GM18861 (cell line): ENCODE measurements around the gene SNX7.

Source experiments
- ATAC-seq: cut with Tn5 transposase; IDR thresholded peaks from one replicate; pipeline ENCODE4 v1.9.1; 2021; ENCODE audit not compliant: unreplicated experiment

Gene SNX7, protein sequence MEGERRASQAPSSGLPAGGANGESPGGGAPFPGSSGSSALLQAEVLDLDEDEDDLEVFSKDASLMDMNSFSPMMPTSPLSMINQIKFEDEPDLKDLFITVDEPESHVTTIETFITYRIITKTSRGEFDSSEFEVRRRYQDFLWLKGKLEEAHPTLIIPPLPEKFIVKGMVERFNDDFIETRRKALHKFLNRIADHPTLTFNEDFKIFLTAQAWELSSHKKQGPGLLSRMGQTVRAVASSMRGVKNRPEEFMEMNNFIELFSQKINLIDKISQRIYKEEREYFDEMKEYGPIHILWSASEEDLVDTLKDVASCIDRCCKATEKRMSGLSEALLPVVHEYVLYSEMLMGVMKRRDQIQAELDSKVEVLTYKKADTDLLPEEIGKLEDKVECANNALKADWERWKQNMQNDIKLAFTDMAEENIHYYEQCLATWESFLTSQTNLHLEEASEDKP

DNA sequence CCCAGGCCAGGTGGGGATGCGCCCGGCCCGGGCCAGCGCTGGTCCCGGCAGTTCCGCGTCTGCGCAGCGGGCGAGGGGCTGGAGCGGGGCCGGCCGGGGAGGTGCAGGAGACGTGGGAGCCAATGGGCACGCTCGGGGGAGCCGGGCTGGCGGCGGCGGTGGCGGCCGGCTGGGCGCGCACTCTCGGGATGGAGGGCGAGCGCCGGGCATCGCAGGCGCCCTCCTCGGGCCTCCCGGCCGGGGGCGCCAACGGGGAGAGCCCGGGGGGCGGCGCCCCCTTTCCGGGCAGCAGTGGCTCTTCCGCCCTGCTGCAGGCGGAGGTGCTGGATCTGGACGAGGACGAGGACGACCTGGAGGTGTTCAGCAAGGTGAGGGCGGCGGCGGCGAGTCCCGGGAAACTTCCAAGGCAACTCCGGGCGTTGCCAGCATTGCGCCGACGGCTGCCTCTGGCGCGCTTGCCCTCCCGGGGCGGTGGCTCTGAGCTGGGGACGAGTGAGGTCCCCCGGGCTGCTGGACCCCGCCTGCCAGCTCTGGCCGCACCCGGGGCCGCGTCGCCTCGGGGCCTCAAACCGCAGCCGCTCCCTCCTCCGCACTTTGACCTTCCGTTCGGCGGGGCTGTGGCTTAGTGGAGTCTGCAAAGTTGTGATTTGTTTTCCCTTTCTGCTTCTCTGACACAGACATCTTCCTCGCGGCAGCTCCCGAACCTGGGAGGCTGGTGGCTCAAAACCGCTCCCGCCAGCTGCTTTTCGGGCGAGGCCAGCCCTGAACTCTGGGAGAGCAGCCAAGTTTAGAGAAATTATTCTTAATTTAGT is at the start of gene SNX7:
TSS of gene SNX7 (plus strand) at position 178 of the 812 bp plus-strand sequence. CDS start at position 189, 11 bp downstream.
- peak; percentile 41 for ATAC-seq

DNA sequence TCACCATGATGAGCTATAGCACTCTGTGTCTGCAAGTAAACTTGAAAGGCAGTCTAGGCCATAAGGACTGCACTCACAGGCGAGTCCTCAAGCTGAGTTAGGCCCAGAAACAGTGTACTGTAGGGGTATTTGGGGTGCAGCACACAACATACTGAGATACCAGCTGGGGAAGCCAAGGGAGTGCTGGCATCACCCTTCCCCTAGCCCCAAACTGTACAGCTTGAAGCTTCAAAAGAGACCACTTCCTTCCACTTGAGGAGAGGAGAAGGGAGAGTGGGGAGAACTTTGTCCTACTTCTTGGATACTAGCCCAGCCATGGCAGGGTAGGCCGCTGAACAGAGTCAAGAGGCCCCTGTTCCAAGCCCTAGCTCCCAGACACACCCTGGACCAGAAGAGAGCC is 24.2 kb upstream of the SNX7 start:
- no peak for ATAC-seq

DNA sequence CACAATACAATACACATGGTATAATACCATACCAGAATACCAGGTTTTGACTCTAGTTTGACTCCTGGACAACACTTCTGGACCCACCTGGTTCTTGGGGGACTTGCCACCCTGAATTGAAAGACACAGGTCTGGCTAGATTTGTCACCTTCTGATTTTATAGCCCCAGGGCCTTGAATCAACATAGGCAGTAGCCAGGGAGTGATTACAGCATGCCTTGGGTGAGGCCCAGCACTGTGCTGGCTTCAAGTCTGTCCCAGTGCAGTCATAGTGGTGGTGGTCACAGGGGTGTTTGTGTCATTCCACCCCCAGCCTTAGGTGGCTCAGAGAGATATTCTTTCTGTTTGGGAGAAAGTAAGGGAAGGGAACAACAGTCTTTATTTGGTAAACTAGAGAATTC is 23.3 kb upstream of the SNX7 start:
- ATAC-seq: no peak

DNA sequence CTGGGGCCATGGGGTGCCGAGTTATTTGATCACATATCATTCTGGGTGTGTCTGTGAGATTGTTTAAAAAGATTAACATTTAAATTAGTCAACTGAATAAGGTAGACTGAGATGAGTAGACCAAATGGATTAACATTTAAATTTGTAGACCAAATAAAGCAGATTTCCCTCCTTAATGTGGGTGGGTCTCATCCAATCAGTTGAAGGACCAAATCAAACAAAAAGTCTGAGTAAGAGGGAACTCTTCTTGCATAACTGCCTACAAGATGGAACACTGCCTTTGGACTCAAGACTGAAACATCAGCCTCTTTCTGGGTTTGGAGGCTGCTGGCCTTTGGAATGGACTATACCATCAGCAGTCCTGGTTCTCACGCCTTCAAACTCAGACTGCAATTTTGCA is 17.0 kb upstream of the SNX7 start:
- ATAC-seq: no peak

DNA sequence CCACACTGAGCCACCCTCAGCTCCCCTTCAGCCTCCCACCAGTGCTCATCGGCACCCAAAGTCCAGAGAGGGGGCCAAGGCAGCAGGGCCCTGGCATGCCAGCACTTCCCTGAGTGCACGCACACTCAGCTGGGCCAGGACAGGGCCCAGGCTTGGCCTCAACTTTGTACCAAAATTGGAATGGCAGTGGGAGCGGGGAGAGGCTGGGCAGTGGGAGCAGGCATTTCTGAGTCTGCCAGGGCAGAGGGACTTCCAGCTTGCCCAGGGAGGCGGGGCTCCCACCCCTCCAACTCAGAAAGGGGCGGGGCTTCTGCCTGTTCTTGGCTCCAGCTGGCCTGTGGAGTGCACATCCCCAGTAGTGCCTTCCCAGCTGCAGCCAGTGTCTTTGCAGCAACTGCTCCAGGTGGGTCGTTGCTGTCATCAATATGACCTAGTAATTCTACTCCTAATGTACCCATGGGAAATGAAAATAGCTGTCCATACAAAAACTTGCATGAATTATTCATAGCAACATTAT is 10.3 kb upstream of the SNX7 start:
- ATAC-seq: no peak

DNA sequence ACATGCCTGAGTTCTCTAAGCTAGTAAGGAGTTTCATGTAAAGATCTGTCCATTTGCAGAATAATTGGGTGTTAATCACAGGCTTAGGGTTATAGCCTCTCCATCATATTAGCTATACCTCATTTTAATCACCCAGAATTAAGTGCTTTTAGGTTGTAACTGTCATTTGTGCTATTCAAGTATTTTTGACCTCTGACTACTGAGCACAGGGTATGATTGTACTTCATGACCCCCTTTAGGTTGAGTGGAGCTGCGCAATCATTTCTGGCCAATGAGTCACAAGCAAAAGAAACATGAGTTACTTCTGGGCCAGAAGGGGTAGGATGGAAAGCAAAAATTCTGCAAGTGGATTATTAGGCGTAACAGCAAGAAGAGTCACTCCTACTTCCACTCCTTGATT is 8.4 kb upstream of the SNX7 start:
- ATAC-seq: no peak

DNA sequence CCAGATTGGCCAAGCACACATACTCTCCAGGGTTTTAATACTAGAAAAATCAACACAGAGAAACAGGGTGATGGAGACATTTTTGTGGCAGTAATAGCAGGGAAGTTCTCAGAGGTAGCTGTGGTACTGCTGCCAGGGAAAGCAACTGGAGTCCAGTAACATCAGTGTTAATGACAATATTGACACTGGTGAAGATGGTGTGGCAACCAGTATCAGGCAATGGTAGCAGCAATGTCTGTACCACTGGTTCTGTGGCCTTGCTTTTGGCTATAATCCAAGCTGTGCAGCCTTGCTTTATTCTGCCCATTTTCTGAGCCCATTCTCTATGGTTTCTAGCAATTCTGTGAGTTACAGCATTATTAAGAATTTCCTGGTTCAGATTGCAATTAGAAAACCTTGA is 1.6 kb upstream of the SNX7 start:
- ATAC-seq: no peak

DNA sequence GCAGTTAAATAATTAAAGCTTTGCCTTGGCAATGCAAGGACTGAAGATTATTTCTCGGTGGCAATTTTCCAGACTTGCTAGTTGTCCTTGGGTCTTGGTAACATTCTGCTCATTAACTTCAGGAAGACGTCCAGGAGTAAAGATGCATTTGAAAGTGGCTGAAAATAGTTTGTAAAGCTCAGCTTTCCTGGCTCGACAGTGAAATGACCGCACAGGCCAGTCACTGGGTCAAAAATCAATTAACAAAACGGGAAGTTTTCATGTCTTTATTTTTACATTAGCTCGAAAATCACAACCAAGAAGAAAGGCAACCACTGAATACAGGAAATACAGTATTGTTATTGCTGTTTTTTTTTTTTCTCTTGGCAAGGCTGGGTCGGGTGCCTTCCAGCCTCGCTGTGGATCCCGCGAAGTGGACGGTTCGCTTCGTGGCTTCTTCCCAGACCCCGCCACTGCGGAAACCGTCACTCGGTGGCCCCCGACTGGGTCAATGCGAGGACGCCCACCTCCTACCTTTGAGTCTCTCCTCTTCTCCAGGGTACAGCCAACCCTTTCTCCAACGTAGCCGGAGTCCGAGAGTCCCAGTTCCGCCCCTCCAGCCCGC is 479 bp upstream of the SNX7 start:
- no peak for ATAC-seq

DNA sequence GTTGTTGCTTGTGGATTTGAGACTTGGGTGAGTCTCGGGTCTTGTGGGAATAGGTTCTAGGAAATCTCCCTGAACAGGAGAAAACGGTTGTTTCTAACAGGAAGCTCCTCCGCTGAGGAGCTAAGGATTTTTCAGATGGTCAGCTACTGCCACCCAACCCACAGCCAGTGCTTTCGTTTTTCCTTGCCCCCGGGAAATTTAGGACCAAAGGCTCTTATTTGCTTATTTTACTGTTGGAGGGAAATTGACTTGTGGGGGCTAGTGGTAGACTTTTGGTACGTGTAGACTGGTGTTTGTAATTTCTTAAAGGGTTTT is 792 bp downstream of the SNX7 start:
- no peak for ATAC-seq

DNA sequence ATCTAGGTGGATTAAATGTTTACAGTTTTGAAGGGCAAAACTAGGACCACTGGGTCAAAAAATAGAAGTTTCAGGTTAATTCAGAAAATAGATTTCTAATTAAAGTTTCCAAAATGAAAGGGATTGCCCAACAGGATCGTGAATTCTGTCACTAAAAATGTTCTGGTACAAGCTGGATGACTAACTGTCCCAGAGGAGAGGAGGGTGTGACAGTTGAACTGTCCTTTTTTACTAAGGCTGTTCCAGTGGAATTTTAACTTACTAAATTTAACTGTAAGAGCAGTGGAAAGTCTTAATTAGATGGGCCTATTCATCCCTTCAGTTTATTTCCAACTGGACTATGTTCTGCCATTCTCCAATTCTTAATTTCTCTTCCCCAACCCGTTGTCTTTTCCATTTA is 7.2 kb downstream of the SNX7 start:
- no peak for ATAC-seq

DNA sequence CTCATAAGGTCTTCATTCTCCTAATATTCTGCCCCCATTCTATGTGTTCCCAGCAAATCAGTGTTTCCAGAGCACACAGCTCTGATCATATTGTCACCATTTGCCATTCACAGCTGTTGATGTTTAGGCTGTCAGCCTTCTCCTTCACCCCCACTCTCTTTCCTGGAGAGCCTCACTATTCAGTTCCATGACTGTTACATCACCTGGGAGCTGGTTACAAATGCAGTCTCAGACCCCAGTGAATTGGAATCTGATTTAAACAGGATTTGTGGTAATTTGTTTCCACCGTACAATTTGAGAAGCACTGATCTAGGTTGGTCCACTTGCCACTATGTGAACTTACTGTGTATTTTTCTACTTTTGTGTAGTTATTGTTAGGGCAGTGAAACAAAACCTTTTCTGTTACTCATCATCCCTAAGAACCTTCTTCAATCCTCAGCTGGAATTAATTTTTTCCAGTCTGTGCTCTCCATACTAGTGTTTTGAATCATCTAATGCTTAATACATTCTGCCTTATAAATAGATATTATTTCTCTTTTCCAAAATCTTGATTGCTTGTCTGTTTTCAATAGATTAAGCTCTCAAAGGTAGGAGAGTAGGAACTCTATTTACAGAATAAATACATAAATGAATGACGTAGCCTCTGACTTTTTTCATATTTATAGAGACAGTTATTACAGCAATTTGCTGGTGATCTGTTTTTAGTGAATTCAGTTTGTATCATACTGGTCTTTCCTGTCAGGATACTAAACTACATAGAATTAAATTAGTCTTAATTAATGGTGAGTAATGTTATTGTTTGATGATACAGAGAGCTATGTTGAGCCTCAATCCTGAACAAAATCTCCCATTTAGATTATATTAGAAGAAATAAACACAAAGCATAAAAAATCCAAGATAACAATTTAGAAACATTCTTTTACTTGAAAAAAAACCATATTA is 8.1 kb downstream of the SNX7 start:
- ATAC-seq: no peak

DNA sequence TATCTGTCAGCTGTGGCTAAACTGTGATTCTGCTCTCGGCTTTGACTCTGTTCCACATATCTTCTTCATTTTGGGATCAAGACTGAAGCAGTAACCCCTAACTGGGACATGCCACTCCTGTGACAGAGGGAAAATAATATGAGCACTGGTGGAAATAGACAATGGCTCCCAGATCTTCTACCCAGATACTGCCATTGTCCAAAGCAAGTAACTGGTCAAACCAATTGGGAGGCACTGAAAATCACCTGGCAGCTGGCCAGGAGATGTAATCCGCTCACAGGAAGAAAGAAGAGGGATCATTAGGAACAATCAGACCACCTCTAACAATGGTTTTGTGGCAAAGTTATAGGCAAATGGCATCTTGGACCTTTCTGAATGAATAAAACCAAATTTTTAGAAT is 10.7 kb downstream of the SNX7 start:
- no peak for ATAC-seq

DNA sequence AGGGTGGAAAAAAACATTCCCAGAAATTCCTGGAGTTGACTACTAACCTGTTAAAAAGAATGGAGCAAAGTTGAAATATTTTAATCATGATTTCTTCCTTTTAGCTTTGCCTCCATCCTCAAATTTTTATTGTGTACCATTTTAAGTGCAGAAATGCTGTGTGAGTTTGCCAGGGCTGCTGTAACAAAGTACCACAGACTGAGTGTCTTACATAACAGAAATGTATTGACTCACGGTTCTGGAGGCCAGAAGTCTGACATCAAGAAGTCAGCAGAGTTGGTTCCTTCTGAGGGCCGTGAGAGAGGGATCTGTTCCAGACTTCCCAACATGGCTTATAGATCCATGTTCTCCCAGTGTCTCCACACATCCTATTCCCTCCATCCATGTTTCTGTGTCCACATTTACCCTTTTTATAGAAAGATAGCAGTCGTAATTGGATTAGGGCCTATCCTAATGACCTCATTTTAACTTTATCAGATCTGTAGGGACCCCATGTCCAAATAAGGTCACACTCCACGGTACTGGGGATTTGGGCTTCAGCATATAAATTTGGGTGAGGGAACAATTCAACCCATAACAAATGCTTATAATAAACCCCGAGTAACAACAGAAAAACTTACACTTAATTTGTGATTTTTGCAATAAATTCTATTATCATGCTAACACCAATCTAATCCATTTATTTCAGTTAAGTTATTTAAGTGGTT is 12.7 kb downstream of the SNX7 start:
- no peak for ATAC-seq

DNA sequence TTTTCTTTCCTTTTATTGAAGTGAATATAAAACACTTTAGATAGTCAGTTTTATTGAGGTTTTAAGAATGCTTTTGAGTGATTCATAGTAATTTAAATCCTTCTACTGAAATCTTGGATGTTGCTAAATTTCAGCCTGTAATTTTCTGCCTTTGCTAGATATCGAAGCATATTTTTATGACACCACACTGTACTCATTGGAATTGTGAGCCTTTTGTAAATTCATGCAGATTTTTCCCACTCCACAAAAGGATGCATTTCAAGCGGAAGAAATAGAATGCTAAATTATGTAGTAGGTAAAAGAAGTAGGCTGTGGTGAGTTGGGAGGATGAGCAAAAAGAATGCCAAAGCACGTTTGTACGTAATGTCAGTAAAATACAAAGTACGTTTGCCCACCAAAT is 13.8 kb downstream of the SNX7 start:
- ATAC-seq: no peak

DNA sequence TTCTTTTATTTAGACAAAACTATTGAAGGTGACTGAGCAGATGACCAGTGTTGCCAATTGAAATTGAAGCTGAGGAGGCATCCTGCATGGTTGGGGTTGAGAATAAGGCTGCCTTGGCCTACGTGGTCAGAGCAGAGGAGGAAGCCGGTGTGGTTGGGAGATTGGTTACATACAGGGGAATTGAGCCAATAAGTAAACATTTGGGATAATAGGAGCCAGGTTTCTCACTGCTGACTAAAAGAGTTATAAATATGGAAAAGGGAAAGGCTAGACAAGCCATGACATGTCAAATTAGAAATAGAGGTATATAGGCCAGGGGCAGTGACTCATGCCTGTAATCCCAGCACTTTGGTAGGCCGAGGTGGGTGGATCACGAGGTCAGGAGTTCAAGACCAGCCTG is 15.8 kb downstream of the SNX7 start:
- no peak for ATAC-seq

DNA sequence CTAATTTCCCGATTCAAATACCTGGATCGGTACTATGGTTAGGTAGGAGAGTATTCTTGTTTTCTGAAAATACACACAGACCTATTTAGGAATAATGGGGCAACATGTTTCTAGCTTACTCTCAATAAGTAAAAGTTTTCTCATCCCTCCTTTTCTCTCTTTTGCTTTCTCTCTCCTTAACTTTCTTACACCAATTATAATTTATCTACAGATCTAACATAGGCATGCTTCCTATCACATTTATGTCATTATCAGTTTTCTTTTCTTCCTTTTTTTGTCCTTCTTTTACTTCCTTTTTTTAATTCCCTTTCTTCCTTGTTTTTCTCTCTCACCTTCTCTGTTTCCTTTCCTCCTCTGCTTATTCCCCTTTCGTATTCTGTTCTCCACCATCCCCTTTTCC is 20.3 kb downstream of the SNX7 start:
- no peak for ATAC-seq

DNA sequence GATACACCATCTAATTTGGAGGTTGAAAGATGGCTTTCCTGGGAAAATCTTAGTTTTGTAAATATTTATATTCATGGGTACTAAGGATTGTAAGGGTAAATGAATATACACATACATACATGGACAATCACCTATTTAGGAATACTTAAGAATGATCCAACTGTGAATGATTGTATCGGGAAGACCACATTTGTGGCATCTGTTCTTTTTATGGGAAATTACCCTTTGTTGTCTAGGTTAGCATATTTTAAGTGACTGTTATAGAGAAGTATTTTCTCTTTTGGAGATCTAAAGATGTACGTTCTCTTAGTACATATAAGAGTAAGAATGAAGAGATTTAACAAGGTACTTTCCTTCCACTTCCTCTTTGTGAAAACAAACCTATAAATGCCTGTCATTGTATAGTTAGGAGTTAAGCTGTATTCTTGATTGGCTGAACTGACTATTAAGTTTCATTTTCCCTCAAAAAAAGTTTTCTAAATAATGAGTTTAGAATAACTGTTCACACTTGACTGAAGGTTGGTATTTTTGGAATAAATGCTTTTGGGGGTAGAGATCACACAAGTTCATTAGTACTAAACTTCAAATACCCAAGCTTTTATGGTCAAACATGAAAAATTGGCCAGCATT is 26.7 kb downstream of the SNX7 start:
- ATAC-seq: peak; percentile 90

DNA sequence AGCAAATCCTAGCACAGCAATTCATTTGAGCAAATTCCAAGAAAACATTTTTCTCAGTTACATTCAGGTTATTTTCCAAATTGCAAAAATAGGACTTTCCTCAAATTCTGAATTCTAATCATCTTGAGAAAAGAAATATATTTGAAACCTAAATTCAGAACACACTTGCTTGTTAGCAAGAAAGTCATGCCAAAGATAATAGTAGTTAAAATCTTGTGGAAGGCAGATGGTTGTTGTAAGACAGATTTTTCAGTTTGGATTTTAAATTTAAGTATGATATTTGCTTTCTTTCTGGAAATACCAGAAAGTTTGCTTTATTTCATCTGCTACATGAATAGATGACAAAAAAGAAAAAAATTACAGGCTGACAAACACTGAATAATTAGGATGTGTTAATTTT is 29.1 kb downstream of the SNX7 start:
- ATAC-seq: no peak

DNA sequence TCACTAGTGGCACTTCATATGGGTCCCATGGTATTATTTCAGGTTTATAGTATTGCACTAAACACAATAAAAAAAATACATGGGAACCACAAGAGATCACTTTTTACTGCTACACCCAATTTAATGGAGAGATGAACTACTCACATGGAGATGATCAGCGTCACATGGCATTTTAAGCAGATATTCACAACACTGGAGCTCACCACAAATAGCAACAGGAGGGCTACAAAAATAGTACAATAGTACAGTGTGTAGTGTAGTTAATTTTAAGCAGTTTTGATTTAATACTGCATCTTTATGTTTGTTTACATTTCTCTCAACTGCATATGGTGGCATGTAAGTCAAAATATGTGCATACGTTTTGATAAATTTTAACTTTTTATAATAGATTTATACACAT is 31.0 kb downstream of the SNX7 start:
- ATAC-seq: no peak

DNA sequence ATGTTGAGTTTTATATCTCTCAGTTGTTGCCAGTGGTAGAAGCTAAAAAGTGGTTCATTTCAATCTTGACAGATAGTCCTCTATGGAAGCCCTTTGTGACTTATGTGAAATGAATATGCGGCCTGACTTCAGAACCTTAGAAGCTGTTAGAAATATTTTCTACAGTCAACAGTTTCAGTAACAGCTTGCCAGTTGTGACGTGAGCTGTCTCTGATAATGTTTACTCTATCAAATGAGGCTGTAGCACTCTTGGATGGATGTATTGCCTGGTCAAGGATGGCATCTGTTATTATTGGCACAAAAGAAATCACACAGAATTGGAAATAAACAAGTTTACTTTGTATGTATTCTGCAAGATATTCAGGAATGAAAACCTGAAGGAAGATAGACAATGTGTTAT is 31.9 kb downstream of the SNX7 start:
- ATAC-seq: no peak
